ENCODE measurements around the gene EDIL3. TPM values are rescaled to one million over a fixed set of nuclear protein-coding genes. Genes with fewer than 3 reads are reported as not detected.

EDIL3 gene
- polyA plus RNA-seq, 1 donor (not counting 4 experiments of a cell fraction or from before 2014, with no cell fraction given), result 0.34 TPM

DNA sequence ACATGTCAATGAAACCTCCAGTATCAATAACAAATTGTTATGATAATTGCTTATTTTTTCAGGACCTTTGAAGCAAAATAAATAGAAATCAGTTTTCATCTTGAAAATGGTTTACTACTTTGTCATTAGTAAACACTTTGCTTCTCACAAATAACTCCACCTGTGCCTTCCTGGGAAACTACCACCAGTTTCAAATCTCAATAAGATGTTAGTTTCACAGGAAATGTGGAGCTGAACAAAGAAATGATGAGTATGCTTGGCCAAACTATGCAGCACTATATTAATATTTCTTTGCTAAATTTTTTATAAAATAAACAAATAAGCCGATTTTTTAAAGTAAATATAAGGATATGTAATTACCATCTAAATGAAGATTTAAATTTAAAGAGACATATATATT is 442.5 kb downstream of the EDIL3 start:
- Histone ChIP-seq H3K9me1 (ENCODE audit: control insufficient read depth, extremely low read depth, insufficient read depth, low read length) (no peaks in the 10 kb centered on the region), H3K4me3 (ENCODE audit: control insufficient read depth in 2 of 3, extremely low read depth in 1 of 3, insufficient read depth in 2 of 3, low read depth in 1 of 3, low read length in 3 of 3) (no peak overlapping the region), H3K4me1 (ENCODE audit: control insufficient read depth, extremely low read depth, insufficient read depth, low read length) (no peaks in the 10 kb centered on the region), H3K79me2 (ENCODE audit: control insufficient read depth, insufficient read depth, low read length) (no peaks in the 10 kb centered on the region), H3K9me3 (ENCODE audit: control insufficient read depth, low read depth, low read length) (no peaks in the 10 kb centered on the region), H2AFZ (ENCODE audit: control insufficient read depth, low read length) (no peak overlapping the region), H3K36me3 (ENCODE audit: control insufficient read depth in 2 of 2, extremely low read depth in 1 of 2, insufficient read depth in 2 of 2, low read length in 2 of 2) (no peaks in the 10 kb centered on the region), H3K4me2 (ENCODE audit: control insufficient read depth, extremely low read depth, insufficient read depth, low read depth, low read length) (no peak overlapping the region), H3K27me3 (ENCODE audit: control insufficient read depth, extremely low read depth, insufficient read depth, low read length) (no peaks in the 10 kb centered on the region), H3K27ac (ENCODE audit: control insufficient read depth, insufficient read depth, low read length) (no peak overlapping the region), H3K9ac (ENCODE audit: control insufficient read depth, extremely low read depth, insufficient read depth, low read length) (no peak overlapping the region), H4K20me1 (ENCODE audit: control insufficient read depth, extremely low read depth, insufficient read depth, low read length) (no peaks in the 10 kb centered on the region)
- TF ChIP-seq EZH2 (IDR thresholded peaks at IDR 0.05; ENCODE audit: low read length), result no peak
- no peak for TF ChIP-seq CTCF (optimal IDR thresholded peaks at IDR 0.05 in 1 of 3, IDR thresholded peaks at IDR 0.05 in 1 of 3, conservative IDR thresholded peaks at IDR 0.05 in 1 of 3; ENCODE audit: extremely low read depth in 1 of 3, insufficient read depth in 2 of 3, low read length in 3 of 3)
- dilution Hi-C loops (cut with MboI; ENCODE audit: extremely low pct_ligation_motif_present, low sequenced_read_pairs), result no loop called here
- FAIRE-seq (no peak), DNase-seq (ENCODE audit: low read depth, low spot score) (no peak)

DNA sequence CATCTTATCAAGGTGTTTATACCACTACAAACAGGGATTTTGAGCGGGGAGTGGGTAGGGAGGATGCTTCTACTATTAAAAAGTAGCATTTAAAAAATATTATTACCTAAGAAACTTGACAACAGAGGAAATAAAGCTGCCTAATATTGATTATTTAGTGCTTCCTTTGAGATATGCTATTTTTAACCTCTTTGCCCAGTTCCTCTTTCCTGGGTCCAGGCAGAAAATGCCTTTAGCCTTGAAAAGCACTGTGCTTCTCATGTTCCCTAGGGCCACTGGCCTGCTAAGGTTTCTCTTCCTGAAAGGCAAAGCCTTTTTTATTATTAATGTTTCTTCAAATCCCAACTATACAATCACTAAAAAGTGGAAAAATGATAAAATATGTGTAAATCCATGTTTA is 446.8 kb downstream of the EDIL3 start:
- no peak for FAIRE-seq
- H3K79me2 ChIP-seq (ENCODE audit: control insufficient read depth, insufficient read depth, low read length), result no peaks in the 10 kb centered on the region
- dilution Hi-C loops (cut with MboI; ENCODE audit: extremely low pct_ligation_motif_present, low sequenced_read_pairs), result no loop called here

More for the DNA sequence above, 446.8 kb downstream of the EDIL3 start:
- Histone ChIP-seq H3K4me2 (ENCODE audit: control insufficient read depth, extremely low read depth, insufficient read depth, low read depth, low read length) (no peak overlapping the region), H4K20me1 (ENCODE audit: control insufficient read depth, extremely low read depth, insufficient read depth, low read length) (no peaks in the 10 kb centered on the region), H3K4me1 (ENCODE audit: control insufficient read depth, extremely low read depth, insufficient read depth, low read length) (no peaks in the 10 kb centered on the region), H3K9me1 (ENCODE audit: control insufficient read depth, extremely low read depth, insufficient read depth, low read length) (no peaks in the 10 kb centered on the region), H3K4me3 (ENCODE audit: control insufficient read depth in 2 of 3, extremely low read depth in 1 of 3, insufficient read depth in 2 of 3, low read depth in 1 of 3, low read length in 3 of 3) (no peak overlapping the region), H3K27me3 (ENCODE audit: control insufficient read depth, extremely low read depth, insufficient read depth, low read length) (no peaks in the 10 kb centered on the region), H3K27ac (ENCODE audit: control insufficient read depth, insufficient read depth, low read length) (no peak overlapping the region), H3K9me3 (ENCODE audit: control insufficient read depth, low read depth, low read length) (no peaks in the 10 kb centered on the region), H2AFZ (ENCODE audit: control insufficient read depth, low read length) (no peak overlapping the region), H3K9ac (ENCODE audit: control insufficient read depth, extremely low read depth, insufficient read depth, low read length) (no peak overlapping the region), H3K36me3 (ENCODE audit: control insufficient read depth in 2 of 2, extremely low read depth in 1 of 2, insufficient read depth in 2 of 2, low read length in 2 of 2) (no peaks in the 10 kb centered on the region)
- DNase-seq (ENCODE audit: low read depth, low spot score), result no peak
- TF ChIP-seq CTCF (optimal IDR thresholded peaks at IDR 0.05 in 1 of 3, IDR thresholded peaks at IDR 0.05 in 1 of 3, conservative IDR thresholded peaks at IDR 0.05 in 1 of 3; ENCODE audit: extremely low read depth in 1 of 3, insufficient read depth in 2 of 3, low read length in 3 of 3), result no peak
- no peak for TF ChIP-seq EZH2 (IDR thresholded peaks at IDR 0.05; ENCODE audit: low read length)

Measured in keratinocyte (primary cell).